ENCODE data around the gene XPO6. TPM values are rescaled to one million over a fixed set of nuclear protein-coding genes. Genes with fewer than 3 reads are reported as not detected.

Gene XPO6
- total RNA-seq, 1 donor from 2014 or later, result 227 TPM

DNA sequence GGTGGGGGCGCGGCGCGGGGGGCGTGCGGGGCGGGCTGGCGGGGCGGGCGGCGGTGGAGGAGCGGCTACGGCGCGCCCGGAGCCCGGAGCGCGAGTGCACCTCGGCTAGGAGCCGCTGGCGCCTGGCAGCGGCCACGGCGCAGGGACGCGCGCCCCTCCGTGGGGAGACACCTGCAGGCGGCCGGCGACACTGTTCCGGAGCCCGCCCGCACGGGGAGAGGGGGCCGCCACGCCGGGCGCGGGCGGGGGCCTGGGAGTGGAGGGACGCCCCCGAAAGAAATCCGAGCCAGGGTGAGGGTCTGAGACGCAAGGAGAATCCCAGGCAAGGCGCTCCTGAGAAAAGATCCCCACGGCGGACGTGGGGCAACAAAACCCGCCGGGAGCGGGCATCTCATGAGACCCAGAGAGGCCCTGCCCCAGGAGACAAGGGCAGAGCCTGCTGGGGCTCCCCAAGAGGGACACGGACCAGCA lies 148.1 kb downstream of the XPO6 start, which contains the start of gene GSG1L:
TSS of gene GSG1L (minus strand) at position 124 of the 471 bp plus-strand sequence. CDS start 290 bp downstream, outside the sequence.
- H3K27me3 Mint-ChIP-seq (ENCODE audit: low read depth), result peaks cover 48% of the 10 kb centered on the region

DNA sequence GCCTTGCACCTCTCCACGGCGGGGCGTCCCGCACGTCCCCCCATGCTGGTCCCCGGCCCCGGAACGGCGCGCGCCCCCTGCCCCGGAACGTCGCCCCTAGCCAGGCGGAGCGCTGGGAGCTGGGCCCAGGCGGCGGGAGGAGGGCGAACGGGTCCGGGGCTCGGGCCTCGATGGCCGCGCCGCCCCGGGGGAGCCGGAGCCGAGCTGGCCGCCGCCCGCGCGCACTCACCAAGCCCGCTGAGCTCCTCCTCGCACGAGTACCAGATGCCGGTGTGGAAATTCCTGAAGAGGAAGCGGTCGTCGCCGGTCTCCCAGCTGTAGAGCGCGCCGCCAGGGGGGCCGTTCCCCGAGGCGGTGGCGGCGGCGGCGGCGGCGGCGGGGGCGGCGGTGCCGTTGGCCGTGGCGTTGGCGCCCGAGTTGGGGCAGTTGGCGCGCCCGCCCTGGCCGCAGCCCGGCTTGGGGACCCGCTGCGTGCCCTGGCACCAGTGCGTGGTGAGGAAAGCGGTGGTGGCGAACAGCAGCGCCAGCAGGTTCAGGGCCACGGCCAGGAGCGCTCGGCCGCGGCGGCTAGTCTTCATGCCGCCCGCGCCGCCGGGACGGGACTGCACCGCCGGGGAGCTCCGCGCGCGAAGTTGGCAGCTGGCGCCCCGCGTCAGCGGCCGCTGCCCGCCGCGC lies 148.8 kb downstream of the XPO6 start:
- no peak overlapping the region for H3K4me3 Mint-ChIP-seq (ENCODE audit: low read depth)
- no peaks in the 10 kb centered on the region for H3K36me3 Mint-ChIP-seq (ENCODE audit: low read depth)
- intact Hi-C loops (cut with micrococcal nuclease), result no loop called here
- no peak for DNase-seq (ENCODE audit: low spot score)
- H3K27me3 Mint-ChIP-seq (ENCODE audit: low read depth), result peaks cover 49% of the 10 kb centered on the region
- no peak overlapping the region for H3K27ac Mint-ChIP-seq
- peaks cover 9% of the 10 kb centered on the region for H3K4me1 Mint-ChIP-seq (ENCODE audit: low read depth)
- H3K9me3 Mint-ChIP-seq, result no peaks in the 10 kb centered on the region

More for the DNA sequence above, 148.1 kb downstream of the XPO6 start, which contains the start of gene GSG1L:
- Mint-ChIP-seq H3K4me1 (ENCODE audit: low read depth) (peaks cover 8% of the 10 kb centered on the region), H3K36me3 (ENCODE audit: low read depth) (no peaks in the 10 kb centered on the region), H3K4me3 (ENCODE audit: low read depth) (no peak within 1 kb of the TSS), H3K9me3 (no peaks in the 10 kb centered on the region), H3K27ac (no peak within 1 kb of the TSS)
- DNase-seq (ENCODE audit: low spot score), result no peak
- intact Hi-C loops (cut with micrococcal nuclease), result no loop called here

DNA sequence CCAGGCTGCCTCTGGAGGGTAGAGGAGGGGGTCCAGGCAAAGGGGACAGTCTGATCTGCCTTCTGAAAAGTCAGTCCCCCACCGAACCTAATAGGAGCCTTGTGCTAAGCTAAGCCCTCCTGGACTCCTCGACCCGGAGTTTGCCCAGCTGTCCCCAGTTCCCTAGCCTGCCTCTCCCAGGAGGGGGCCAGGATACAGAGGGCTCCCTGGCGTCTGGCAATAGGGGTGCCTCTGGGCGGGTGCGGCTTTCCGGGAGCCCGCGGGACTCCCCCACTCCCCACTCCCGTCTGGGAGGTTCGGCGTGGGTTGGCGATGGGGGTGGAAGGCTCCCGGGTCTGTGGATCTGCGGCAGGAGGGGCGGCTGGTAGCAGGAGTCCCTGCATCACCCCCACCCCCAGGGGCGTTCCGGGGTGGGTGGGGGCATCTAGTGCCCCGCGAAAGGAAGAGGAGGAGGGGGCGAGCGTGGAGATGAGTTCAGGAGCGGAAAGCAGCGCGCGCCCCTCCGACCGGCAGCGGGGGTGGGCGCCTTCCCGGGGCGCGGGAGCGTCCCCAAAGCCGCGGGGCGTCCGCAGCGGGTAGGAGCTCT lies 149.4 kb downstream of the XPO6 start:
- Mint-ChIP-seq H3K27ac (no peak overlapping the region), H3K27me3 (ENCODE audit: low read depth) (peaks cover 49% of the 10 kb centered on the region), H3K36me3 (ENCODE audit: low read depth) (no peaks in the 10 kb centered on the region), H3K9me3 (no peaks in the 10 kb centered on the region), H3K4me3 (ENCODE audit: low read depth) (no peak overlapping the region), H3K4me1 (ENCODE audit: low read depth) (peaks cover 9% of the 10 kb centered on the region)
- intact Hi-C loops (cut with micrococcal nuclease), result no loop called here
- no peak for DNase-seq (ENCODE audit: low spot score)

DNA sequence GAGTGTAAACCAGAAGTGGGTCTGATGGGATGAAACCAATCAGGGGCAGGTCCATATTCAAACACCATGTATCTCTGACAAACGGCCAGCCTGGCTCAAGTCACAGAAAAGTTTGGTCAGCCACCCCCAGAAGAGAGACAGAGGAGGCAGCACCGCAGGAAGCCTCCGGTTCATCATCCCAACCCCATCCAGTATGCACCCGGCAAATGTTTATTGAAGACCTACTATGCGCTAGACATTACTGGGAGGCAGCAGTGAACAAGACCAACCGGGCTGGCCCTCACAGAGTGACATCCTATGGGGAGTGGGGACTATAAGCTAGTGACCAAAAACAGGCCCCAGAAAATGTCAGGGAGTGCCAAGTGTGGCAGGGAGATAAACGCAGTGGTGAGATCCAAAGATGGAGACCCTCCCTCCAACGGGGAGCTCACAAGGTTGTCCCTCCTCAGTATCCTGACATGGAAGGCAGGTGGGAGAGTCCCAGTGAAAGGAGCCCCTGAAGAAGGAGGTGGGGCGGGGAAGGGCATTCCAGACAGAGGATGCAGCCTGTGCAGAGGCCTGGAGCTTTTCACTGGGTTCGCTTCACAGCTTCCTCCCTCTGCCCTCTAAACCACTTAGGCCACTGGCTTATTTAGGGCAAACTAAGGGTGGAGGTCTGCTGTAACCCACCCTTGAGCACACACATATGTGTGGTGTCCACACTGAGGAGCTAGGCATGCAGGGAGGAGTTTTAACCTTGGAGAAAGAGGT lies 150.2 kb downstream of the XPO6 start:
- Mint-ChIP-seq H3K36me3 (ENCODE audit: low read depth) (no peaks in the 10 kb centered on the region), H3K9me3 (no peaks in the 10 kb centered on the region), H3K27me3 (ENCODE audit: low read depth) (peaks cover 49% of the 10 kb centered on the region), H3K27ac (no peak overlapping the region), H3K4me3 (ENCODE audit: low read depth) (no peak overlapping the region), H3K4me1 (ENCODE audit: low read depth) (peaks cover 9% of the 10 kb centered on the region)
- DNase-seq (ENCODE audit: low spot score), result no peak
- intact Hi-C loops (cut with micrococcal nuclease), result no loop called here

DNA sequence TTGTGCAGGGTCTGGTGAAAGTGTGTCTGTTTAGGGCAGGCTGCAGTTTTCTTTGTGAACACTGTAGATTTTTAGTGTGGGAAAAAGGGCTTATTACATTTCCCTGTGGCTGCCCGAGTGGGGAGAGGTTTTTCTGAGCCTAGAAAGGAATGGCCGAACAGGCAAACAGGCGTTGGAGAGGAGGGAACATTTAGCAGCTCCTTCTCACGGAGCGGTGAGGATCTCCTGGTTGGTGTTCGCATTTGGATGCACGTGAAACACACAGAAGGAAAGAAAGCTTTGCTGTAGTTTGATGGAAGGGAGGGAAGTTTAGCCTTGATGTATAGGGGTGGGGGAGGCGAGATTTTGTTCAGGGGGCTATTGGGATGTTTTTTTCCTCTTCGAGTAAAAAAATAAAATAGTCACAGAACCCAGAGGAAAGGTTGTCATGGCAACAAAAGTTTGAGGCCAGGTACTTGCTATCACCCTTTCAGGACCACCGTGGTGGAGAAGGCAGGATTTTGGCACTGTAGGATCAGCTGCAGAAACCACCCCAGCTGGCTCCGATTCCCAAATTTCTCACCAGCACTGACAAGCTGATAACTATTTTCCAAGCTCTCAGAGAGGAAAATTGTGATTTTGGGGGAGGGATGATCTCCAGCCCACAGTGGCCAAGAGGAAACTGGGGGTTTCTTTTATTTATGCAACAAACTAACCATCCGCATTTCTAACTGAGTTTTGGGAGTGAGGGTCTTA lies 151.8 kb downstream of the XPO6 start:
- Mint-ChIP-seq H3K27me3 (ENCODE audit: low read depth) (peaks cover 39% of the 10 kb centered on the region), H3K4me3 (ENCODE audit: low read depth) (no peak overlapping the region), H3K36me3 (ENCODE audit: low read depth) (no peaks in the 10 kb centered on the region), H3K27ac (no peak overlapping the region), H3K9me3 (no peaks in the 10 kb centered on the region), H3K4me1 (ENCODE audit: low read depth) (peaks cover 9% of the 10 kb centered on the region)
- intact Hi-C loops (cut with micrococcal nuclease), result no loop called here
- no peak for DNase-seq (ENCODE audit: low spot score)

DNA sequence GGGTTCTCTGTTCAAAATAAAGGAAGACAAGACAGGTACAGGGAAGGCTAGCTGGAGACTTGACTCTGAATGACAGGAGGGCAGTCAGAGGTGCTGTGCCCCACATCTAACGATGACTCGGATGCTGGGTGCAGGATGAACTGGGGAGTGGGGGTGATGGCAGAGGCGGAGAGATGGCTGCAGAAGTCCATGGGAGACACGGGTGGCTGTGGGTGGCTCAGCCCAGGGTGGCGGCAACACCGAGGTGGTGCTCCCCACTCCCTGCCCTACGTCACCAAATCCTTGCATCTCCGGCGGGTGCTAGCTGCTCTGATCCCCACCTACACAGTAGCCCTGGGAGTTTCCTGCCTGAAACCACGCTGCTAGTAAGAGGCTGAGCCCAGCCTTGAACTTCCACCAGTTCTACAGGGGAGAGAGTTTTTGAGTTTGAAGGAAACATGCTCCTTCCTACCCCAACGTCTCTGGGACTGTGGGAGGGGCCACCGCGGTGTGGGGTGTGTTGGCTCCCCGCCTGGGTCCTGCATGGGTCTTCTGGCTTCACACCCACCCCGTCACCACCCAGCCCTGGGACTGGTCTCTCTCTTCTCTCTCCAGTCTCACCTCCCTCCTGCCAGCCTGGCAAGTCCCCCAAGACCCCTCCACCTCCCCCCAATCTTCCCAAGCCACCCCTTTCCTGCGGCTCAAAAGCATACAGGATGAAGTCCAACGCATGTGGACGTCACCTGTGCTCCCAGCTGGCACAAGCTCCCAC lies 152.8 kb downstream of the XPO6 start:
- DNase-seq (ENCODE audit: low spot score), result no peak
- no peak overlapping the region for H3K27ac Mint-ChIP-seq

DNA sequence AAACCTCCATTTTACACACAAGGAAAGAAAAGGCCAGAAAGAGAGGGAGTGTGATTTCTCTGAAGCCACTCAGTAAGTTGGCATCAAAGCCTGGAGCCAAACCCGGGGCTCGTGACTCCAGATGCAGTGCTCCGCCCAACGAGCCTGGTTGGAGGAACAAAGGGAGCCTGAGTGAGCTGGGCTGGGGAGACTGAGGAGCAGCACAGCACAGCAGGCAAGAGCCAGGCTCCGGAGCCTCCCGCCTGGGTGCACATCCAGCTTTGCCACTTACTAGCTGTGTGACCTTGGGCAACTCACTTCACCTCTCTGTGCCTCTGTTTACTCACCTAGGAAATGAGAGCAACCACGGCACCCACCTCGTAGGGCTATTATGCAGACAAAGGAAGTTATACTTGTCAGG lies 153.8 kb downstream of the XPO6 start:
- Mint-ChIP-seq H3K4me3 (ENCODE audit: low read depth) (no peak overlapping the region), H3K4me1 (ENCODE audit: low read depth) (peaks cover 9% of the 10 kb centered on the region), H3K9me3 (no peaks in the 10 kb centered on the region), H3K36me3 (ENCODE audit: low read depth) (no peaks in the 10 kb centered on the region), H3K27me3 (ENCODE audit: low read depth) (peaks cover 31% of the 10 kb centered on the region), H3K27ac (no peak overlapping the region)
- intact Hi-C loops (cut with micrococcal nuclease), result no loop called here
- no peak for DNase-seq (ENCODE audit: low spot score)

More for the DNA sequence above, 152.8 kb downstream of the XPO6 start:
- no peaks in the 10 kb centered on the region for H3K36me3 Mint-ChIP-seq (ENCODE audit: low read depth)
- H3K4me3 Mint-ChIP-seq (ENCODE audit: low read depth), result no peak overlapping the region
- no peaks in the 10 kb centered on the region for H3K9me3 Mint-ChIP-seq
- peaks cover 9% of the 10 kb centered on the region for H3K4me1 Mint-ChIP-seq (ENCODE audit: low read depth)
- intact Hi-C loops (cut with micrococcal nuclease), result no loop called here
- H3K27me3 Mint-ChIP-seq (ENCODE audit: low read depth), result peaks cover 31% of the 10 kb centered on the region

DNA sequence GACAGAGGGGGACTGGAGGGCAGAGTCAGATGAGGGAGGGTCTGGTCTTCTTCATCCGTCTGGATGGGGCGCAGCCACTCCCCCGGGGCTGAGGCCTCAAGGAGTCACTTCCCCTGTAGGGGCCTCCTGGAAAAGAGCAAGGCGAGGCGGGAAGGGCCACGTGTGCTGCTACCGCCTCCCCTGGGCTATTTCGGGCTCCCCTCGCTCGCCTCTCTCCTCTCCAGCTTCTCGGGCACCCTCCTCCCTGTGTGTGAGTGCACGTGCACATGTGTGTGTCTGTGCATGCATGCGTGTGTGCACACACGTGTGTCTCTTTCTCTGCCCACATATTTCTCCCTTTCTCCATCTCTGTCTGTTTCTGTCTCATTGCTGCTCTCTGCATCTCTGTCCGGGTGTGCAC lies 158.3 kb downstream of the XPO6 start:
- Mint-ChIP-seq H3K4me1 (ENCODE audit: low read depth) (no peaks in the 10 kb centered on the region), H3K4me3 (ENCODE audit: low read depth) (no peak overlapping the region), H3K9me3 (peaks cover 5% of the 10 kb centered on the region), H3K36me3 (ENCODE audit: low read depth) (no peaks in the 10 kb centered on the region), H3K27me3 (ENCODE audit: low read depth) (no peaks in the 10 kb centered on the region), H3K27ac (no peak overlapping the region)
- intact Hi-C loops (cut with micrococcal nuclease), result no loop called here
- DNase-seq (ENCODE audit: low spot score), result no peak

DNA sequence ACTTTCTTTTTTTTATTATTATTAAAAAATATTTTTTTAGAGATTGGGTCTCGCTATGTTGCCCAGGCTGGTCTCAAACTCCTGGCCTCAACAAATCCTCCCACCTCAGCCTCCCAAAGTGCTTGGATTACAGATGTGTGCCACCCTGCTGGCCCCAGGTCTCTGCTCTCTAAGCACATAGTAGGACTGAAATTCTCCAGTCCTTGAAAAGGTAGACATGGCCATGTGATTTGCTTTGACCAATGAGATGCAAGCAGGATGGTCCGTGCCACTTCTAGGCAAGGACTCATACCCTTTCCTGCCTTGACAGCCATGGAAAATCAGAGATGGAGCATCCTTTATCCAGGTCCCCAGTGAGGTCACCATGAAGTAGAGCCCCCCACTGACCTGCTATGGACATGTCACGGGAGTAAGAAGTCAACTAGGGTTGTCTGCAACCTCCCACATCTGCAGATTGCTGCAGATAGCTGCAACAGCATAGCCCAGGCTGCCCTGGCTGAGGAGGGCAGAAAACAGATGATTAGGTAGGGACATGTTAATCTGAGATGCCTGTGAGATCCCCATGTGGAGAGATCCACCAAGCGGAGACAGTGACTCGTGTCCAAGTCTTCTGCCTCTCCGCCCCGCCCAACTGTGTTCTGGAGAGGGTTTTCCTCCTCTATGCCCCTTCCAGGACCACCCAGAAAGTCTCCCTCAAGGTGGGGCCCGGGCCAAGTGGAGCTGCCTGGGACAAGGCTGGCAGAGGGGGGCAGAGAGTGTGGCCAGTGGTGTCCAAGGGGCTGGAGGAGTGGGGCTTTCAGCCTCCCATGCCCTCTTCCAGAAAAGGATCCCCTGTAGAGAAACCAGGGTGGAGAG lies 159.3 kb downstream of the XPO6 start:
- intact Hi-C loops (cut with micrococcal nuclease), result no loop called here
- Mint-ChIP-seq H3K9me3 (peaks cover 8% of the 10 kb centered on the region), H3K27ac (no peak overlapping the region), H3K27me3 (ENCODE audit: low read depth) (no peaks in the 10 kb centered on the region), H3K4me3 (ENCODE audit: low read depth) (no peak overlapping the region), H3K36me3 (ENCODE audit: low read depth) (no peaks in the 10 kb centered on the region), H3K4me1 (ENCODE audit: low read depth) (no peaks in the 10 kb centered on the region)
- no peak for DNase-seq (ENCODE audit: low spot score)

DNA sequence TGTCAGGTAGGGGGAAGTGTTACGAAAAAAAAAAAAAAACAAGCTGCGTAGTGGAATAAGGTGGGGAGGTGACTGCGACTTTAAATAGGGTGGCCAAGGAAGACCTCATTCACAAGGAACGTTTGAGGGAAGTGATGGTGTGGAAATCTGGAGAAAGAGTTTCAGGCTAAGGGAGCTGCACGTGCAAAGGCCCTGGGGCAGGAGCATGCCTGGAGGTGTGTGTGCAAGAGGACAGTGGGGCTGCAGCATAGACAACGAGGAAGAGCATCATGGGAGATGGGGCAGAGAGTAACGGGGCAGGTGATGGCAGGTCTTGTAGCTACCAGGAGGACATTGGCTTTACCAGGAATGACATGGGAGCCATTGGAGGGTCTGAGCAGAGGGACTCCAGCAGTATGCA lies 160.3 kb downstream of the XPO6 start:
- Mint-ChIP-seq H3K27ac (no peak overlapping the region), H3K27me3 (ENCODE audit: low read depth) (no peaks in the 10 kb centered on the region), H3K4me3 (ENCODE audit: low read depth) (no peak overlapping the region), H3K4me1 (ENCODE audit: low read depth) (no peaks in the 10 kb centered on the region), H3K36me3 (ENCODE audit: low read depth) (no peaks in the 10 kb centered on the region), H3K9me3 (peaks cover 11% of the 10 kb centered on the region)
- intact Hi-C loops (cut with micrococcal nuclease), result no loop called here
- no peak for DNase-seq (ENCODE audit: low spot score)
